K562 (cell line): Measurements from ENCODE around the gene MME.

Source experiments
- CREM ChIP-seq: IDR thresholded peaks from 2 replicates; pipeline ENCODE4 v1.6.1; 2014; ENCODE audit warnings: antibody characterized with exemption, low read depth
- EZH2 ChIP-seq: IDR thresholded peaks from 2 replicates; pipeline ENCODE4 v1.6.1; 2012; ENCODE audit warnings: low read depth, mild to moderate bottlenecking, inconsistent platforms, low read length, borderline replicate concordance
- FOXK1 ChIP-seq: sonication (generic); formaldehyde crosslinking; IDR thresholded peaks from 2 replicates; pipeline ENCODE4 v1.8.0; 2022; ENCODE audit warnings: missing genetic modification reagents, mild to moderate bottlenecking, borderline replicate concordance
- POLR2G ChIP-seq: fragments of 200-400 bp; formaldehyde crosslinking; IDR thresholded peaks from 2 replicates; pipeline ENCODE4 v1.6.1; 2017; ENCODE audit warnings: low read depth, mild to moderate bottlenecking, antibody characterized with exemption, low read length, moderate library complexity
- TF ChIP-seq, protein P1 (sequence below): fragments of 250-450 bp; sonication (Bioruptor Pico); IDR thresholded peaks from 2 replicates; pipeline ENCODE4 v1.4.0; 2020

DNA sequence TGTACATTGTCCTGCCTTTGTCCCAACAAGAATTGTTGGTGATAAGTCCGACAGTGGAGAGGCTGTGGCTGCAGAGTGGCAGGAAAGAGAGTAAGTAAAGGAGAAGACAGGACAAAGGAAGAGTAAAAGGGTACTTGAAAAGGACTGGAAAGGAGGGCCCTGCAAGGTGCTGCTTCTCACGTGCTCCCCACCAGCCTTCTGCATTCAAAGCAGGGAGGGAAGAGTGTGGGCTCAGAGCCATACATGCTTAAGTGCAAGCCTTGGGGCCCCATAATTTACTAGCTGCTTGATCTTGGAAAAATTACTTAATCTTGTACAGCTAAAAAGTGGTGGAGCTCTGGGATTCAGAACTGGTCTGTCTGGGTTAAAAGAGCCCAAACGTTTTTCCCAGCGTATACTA is 29.9 kb downstream of the MME start:
- TF ChIP-seq, protein P1, sequence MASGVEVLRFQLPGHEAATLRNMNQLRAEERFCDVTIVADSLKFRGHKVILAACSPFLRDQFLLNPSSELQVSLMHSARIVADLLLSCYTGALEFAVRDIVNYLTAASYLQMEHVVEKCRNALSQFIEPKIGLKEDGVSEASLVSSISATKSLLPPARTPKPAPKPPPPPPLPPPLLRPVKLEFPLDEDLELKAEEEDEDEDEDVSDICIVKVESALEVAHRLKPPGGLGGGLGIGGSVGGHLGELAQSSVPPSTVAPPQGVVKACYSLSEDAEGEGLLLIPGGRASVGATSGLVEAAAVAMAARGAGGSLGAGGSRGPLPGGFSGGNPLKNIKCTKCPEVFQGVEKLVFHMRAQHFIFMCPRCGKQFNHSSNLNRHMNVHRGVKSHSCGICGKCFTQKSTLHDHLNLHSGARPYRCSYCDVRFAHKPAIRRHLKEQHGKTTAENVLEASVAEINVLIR = no peak
- no peak for TF ChIP-seq CREM
- no peak for TF ChIP-seq FOXK1
- TF ChIP-seq POLR2G = no peak
- TF ChIP-seq EZH2 = no peak
